ENCODE measurements around the gene RAD52.

RAD52 gene

DNA sequence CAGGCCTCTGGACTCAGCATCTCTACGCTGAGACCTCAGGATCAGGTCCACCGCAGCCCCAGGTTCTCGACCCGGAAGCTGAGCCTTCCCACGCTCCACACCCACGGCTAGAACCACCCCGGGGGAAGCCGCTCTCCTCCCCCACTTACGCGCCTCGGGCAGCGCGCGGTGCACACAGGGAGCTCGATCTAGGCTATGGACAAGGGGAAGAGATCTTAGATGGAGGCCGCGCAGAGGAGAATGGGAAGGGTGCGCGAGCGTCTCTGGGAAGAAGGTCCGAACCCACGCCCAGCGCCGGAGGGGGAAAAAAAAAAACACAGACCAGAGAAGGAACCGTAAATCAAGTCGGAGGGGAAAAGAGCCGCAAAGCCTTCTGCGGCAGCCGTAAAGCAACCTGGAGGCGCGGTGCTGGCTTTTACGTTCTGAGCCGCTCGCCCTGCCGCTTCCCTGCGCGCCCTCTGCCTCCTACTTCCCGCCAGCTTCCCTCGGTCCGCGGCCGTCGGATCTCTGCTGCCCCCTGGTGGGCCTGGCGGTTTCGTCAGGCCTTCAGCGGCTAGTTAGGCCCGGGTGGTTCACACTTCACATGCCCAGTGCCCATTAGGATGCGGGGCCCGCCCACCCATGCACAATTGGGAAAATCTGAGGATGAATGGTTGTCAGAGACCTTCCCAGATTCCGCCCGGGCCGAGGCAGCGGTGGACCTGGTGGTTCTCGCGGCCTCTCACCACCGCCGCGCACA is at the start of gene RAD52:
Gene RAD52, minus strand, starts transcription at position 242 of the 739 bp plus-strand sequence. CDS start 16,636 bp downstream, outside the sequence.
- peak; percentile 92 to 98 (median 94) for DNase-seq

DNA sequence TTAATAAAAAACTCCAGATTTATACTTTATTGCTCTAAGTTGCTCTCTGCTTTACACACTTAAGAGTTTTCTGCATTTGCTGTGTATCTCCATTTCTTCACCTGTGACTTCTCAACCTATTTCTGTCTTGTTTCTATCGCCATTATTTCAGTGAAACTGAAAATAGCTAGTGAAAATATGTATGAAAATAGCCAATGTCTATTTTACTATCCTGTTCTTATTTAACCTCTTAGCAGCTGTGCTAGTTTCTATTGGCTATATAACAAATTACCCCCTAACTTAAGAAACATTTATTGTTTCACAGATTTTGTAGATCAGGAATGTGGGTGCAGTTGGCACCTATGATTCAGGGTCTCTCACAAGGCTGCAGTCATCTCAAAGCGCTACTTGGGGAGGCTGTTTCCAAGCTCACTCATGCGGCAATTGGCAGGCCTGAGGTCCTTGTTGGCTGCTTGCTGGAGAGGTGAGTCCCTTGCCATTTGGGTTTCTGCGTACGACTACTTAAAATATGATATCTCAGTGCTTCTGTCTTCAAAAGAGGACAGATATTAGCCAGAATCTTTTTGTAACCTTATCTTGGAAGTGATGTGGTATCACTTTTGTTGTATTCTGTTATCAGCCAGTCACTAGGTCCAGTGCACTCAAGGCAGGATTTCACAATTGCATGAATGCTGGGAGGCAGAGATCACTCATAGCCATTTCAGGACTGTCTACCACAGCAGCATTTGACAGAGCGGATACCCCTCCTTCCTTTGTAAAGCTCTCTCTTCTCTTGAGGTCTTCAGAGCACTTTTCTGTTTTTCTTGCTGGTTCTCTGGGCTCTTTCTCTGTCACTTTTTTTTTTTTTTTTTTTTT is 48.8 kb upstream of the RAD52 start:
- DNase-seq, result no peak

DNA sequence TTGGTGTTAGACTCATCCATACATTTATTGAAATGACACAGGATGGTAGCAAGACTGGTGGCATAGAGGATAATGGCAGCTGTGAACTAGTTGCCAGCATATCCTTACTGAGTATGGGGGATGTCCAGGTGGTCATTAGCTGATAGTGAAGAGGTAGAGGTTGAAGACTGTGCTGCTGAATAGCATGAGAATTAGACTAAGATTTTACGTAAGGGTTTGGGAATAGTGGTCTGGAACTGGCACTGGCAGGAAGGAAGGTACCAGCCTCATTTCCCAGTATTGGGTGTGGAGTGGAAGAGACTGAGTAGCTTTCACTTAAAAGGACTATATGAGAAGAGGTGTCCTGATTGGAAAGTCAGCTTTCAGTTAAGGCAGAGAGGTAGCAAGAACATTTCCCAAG is 48.0 kb upstream of the RAD52 start:
- no peak for DNase-seq

DNA sequence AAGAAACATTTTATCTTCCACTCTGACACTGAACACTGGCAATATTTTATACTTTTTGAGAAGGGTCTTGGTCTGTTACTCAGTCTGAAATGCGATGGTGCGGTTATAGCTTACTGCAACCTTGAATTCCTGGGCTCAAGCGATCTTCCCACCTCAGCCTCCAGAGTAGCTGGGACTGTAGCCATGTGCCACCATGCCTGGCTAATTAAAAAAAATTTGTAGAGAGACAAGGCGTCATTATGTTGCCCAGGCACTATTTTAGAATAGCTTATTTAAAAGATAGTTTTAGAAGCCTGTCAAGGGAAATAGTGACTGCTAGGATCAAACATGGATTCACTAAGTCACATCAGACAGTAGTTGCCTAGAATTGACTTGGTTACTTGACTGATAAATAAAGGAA is 47.4 kb upstream of the RAD52 start:
- no peak for DNase-seq

DNA sequence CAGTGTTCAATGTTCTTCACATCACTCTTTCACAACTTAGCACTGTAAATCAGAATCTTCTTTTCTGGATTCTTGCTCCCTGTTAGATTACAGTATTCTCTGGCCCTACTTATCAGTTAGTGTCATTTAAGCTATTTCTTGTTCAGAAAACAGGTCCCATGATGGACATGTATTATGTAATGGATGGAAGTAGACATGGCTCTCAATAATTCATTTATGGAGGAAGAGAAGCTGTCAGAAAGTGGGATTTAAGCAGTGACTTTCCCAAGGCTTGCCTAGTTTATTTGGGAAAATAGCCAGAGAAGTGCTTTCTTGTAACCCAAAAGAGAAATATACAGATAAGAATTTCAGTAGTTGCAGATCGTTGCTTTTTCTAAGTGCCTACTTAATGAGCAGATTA is 43.2 kb upstream of the RAD52 start:
- DNase-seq, result no peak

DNA sequence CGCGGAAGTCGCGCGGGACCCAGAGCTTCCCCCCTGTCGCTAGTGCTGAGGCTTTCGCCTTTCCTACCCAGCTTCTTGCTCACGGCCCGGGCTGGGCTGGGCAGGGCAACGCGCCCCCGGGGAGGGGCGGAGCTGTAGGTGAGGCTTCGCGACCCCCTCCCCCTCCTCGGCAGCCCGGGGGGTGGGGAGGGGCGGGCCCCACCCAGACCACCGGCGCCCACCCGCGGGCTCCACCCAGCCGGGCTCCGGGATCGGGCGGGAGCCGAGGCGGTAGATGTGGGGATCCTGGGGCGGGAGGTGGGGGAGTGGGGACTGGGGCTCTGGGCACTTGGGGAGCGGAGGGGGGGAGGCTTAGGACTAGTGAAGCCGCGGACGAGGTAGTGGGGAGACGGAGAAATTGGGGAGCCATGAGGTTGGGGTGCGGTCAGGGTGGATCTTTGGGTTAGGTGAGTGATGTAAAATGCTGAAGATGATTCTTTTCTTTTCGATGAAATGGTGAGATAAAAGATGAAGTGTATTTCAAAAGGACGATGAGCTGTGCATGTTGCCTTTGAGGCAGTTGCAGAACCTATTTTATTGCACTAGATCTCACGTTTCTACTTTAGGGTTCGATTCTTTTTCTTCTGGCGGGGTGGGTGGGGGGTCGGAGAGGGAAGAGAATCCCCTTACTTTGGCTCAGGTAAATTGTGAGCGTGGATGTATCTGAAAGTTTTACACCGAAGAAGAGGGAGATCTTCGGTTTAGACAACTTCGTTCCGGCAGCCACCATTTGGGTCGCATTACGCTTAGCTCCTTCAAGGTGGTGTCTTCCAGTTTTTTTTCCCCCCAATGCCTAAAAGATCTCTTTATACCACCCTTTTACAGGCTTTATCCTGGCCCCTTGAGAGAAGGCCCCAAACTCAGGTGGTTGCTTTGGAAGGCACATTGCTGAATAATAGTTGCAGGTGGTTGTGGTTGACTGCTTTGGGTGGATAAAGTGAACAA is 42.1 kb upstream of the RAD52 start:
- peak in 1 of 4 experiments; percentile 27 for DNase-seq

DNA sequence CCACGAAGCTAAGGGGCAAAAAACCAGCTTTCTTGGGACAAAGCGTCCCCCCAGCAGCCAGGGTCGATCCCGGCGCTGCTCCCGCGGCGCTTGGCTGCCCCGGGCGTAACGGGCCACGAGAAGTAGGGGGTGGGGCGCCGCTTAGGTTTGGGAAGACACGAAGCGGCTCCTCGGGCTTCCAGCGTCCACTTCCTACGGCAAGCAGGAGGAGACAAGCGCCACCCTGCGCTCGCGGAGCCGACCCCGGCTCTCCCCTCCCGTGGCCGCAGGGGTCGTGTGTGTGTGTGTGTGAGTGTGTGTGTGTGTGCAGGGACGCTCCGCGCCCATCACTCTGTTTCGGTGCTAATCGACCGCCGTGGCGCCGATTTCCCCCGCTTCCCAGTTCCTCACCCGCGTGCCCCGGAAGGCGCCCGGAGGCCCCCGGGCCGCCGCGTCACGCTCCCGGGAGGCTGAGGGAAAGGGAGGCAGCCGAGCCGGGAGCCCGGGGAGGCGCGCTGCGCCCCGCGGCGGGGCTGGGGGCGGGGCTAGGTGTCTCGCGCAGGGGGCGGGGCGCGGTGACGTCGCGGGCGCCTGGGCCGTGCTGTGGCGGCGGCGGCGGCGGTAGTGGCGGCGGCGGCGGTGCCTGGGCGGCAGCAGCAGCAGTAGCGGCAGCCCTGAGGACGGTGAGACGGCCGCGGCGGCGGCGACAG is 41.3 kb upstream of the RAD52 start, which contains the start of gene ERC1:
Gene ERC1, plus strand, starts transcription at position 563 of the 689 bp plus-strand sequence. CDS start 36,681 bp downstream, outside the sequence.
- peak; percentile 60 to 78 (median 70) for DNase-seq

DNA sequence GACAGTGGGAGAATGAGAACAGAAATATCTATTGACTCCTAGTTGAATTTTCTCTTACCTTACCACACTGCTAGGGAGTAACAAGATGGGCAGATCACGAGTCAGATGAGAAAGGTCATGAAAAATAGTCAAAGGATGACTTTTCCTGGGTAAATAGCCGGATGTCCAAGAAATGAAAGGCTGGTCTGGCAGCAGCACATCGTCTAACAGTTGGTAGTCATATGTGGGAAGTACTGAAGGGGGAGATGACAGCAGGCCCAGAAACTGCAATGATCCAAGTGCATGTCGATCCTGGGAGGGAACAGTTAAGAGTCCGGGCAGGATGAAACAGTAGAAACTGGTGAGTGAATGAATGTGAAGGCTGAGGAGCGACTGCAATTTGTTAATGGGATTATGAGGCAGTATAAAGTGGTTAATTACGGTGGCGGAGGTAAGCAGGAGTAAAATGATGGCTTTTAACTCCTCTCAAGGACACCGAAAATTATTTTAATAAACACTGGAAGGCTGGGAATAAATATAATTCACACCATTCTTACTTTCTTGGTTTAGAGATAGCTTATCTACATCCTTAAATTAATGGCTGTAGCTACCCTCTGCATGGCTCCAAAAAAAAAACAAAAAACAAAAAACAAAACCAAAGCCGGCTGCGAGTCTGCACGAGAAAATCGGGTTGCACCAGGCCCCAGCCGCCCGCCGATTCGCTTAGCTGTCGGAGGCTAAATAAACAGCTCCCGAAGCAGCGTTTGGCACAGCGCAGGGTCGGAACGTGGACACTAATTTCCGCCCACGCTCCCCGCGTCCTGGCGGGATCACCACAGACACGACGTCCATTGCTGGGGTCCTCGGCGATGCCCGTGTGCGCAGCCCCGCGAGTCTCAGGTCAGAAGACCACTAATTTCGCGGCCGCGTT is 40.5 kb upstream of the RAD52 start:
- DNase-seq, result peak in 3 of 4 experiments; percentile 13 to 36 (median 23)

DNA sequence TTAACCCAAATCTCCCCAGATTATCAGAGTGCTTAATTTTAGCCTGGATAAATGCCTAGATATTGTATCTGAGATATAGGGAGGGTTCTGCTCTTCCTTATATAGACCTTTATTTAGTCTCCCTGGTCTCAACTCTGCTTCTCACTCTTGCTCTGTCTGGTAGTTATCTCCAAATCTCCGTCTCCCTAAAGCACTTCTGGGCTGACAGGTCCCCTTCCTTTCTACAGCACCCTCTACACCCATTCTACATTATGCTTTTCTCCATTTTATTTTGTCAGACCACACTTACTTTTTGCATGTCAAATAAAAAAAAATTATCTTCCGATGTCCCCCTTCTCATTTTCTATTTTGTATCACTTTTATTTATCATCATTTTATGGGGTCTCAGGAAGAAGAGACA is 39.6 kb upstream of the RAD52 start:
- DNase-seq, result no peak

DNA sequence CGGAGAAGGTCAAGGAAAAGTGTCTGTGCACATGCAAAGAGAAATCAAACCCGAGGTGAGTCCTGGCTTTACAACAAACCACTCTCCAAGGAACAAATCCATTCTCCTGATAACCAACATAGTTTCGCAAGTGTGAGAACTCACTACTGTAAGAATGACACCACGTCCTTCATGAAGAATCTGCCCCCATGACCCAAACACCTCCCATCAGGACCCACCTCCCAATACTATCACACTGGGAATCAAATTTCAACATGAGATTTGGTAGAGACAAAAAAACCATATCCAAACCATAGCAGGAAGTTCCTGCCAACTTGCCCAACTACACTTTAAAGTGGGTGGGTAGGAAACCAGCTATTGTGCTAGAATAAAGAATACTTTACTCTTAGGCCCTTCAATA is 39.2 kb upstream of the RAD52 start:
- DNase-seq, result no peak

DNA sequence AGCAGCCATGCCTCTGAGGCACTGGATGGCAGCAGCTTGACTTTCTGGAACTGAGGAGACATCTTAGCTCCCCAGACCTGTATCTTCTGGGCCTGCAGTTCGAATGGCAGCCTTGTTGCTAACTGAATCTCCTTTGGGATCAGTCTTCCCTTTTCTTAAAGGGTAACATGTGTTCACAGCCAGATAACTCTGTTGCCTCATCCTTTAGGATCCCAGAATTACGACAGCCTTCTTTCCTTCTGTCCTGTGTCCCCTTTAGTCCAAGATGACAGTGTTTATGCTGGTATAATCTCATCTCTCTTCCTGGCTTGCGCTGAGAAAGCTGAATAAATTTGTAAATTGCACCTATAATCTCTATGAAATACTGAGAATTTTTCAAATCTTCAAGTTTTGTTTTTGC is 32.5 kb upstream of the RAD52 start:
- DNase-seq, result no peak

DNA sequence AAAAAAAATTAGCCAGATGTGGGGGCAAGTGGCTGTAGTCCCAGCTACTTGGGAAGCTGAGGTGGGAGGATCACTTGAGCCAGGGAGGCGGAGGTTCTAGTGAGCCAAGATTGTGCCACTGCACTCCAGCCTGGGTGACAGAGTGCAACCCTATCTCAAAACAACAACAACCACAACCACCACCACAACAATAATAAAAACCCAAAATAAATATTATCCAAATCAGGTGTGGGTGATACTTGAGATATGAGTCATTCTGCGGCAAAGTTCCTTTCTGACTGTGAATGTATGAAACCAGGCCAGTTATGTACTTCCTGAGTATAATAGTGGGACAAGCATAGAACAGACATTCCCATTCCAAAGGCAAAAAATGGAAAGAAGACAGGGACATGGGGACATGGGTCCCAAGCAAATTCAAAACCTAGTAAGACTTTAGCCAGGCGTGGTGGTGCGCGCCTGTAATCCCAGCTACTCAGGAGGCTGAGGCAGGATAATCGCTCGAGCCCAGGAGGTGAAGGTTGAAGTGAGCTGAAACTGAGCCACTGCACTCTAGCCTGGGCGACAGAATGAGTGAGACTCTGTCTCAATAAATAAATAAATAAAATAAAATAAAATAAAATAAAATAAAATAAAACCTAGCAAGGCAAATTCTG is 31.8 kb upstream of the RAD52 start:
- DNase-seq, result no peak

DNA sequence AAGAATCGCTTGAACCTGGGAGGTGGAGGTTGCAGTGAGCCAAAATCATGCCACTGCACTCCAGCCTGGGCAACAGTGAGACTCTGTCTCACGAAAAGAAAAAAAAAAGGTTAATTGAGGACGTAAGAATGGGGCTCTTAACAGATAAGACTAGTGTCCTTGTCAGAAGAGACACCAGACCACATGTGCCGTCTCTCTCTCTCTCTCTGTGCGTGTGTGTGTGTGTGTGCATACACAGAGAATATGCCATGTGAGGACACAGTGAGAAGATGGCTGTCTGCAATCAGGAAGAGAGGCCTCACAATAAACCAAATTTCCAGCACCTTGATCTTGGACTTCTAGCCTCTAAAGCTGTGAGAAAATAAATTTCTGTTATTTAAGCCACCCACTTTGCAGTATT is 29.9 kb upstream of the RAD52 start:
- no peak for DNase-seq

DNA sequence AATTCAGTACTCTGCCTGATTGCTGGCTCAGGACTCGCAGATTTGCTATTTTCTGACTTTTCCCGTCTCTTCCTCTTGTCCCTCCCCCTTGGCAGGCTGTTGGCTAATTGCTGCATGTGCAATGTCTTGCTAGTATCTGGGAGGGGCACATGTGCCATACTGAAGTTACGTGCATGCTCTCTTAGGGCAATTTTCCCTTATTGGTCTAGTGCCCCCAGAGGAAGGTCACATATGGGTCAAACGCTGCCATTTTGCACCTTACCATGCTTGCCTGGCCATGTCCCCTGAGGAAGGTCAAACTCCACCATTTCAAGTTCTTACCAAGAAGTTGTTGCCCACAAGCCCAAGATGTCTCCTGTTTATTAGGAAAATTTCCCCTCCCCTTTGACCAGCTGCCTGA is 27.7 kb upstream of the RAD52 start:
- no peak for DNase-seq

DNA sequence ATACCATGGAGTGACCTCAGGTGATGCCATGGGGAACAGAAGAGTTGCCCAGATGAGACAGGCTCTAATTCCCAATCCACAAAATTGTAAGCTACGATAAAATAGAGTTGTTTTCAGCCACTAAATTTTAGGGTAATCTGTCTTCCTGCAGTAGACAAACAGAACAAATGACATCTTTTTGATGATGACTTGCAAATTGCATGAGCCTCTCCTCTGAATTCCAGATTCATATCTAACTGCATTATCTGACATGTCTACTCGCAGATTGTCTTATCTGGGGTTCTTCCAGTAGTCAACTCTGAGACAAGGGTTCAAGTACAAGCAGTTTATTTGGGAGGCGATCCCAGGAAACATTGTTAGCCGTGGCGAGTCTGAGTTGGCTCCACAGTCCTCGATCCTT is 27.1 kb upstream of the RAD52 start:
- no peak for DNase-seq

DNA sequence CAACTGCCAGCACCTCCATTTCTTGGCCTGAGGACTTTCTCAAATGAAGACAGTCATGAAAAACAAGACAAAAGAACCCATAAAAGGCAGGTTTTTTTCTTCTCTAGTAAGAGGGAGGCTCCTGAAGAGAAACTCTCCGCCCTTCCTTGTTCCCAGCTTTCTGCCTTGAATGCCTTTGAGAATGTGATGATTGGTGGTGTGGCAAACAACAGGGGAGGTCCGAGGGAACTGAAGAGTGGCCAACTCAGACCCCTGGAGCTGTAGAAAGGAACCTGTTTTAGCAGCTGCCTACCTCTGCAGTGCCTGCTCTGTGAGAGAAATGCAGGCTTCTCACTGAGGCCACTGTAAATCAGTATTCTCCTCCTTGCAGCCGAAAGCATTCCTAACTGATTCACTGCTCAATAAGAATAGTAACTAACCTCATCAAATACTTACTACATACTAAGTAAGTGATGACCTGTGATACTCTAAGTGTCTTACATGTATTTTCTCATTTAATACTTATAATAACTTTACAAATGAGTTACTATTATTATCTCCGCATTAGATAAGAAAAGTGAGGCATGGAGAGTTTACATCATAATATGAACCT is 24.9 kb upstream of the RAD52 start:
- no peak for DNase-seq

DNA sequence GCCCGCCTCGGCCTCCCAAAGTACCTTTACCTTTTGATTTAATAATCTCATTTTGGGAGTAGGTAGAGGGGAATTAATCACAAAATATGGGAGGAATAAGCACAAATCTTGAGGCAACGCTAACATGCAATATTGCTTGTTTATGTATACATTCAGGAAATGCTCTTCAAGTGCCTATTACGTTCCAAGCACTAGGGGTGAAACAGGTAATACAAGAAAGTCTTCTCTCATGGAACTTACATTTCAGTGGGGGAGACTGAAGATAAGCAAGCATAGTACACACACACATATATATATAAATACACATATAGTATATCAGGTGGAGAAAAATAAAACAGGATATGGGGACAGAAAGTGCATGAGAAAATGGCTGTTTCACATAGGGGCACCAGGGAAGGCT is 22.5 kb upstream of the RAD52 start:
- DNase-seq, result no peak

DNA sequence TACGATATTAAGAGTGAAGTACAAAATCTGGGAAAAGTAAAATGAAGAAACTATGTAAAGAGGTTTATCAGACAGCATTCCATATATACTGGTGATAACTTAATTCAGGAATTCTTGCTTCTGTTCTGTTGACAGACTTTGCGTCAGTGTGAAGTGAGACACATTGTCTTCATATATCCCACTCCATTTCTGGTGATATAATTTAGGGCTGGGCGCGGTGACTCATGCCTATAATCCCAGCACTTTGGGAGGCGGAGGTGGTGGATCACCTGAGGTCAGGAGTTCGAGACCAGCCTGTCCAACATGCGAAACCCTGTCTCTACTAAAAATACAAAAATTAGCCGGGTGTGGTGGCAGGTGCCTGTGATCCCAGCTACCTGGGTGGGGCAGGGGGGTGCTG is 20.3 kb upstream of the RAD52 start:
- no peak for DNase-seq

DNA sequence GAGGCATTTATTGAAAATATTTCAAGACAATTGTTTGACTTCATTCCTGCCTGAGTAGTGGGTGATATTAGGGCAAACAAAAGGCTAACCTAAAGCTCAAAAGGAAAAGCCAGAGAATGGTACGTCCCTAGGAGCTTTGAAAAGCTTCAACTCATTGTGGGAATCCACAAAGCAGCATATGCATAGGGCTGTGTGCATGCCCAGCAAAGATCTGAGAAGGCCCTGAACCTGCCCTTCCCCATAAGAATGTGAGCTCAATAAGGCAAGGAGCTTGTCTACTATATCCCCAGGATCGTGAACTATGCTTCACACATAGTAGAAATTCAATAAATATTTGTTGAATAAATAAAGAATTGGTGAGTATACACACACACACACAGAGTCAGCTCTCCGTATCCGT is 19.1 kb upstream of the RAD52 start:
- DNase-seq, result no peak

DNA sequence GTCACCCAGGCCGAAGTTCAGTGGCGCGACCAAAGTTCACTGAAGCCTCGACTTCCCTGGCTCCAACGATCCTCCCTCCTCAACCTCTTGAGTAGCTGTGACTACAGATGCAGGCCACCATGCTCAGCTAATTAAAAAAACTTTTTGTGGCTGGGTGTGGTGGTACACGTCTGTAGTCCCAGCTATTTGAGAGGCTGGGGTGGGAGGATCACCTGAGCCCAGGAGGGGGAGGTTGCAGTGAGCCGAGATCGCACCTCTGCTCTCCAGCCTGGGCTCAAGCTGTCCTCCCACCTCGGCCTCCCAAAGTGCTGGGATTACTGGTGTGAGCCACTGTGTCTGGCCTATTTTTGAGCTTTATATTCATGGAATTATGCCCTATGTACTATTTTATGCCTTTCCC is 18.1 kb upstream of the RAD52 start:
- DNase-seq, result no peak
